ENCODE measurements around the gene KCNMA1.

DNA sequence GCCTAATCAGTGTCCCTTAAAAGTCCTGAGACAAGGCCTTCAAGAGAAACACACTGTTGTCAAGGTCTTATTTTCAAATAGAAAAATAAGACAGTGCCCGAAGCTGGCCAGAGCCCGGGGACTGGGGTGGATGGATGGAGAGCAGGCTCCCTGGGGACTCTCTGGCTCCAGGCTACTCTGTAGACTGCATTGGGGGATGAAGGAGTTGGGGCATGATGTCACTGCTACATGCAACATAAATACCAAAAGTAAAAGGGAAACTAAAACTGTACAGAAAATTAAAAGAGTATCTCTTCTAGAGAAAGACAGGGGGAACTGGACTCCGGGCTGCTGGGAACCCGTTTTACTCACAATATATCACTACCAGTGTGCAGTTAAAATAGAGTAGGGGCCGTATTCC is 629.8 kb downstream of the KCNMA1 start:
- TF ChIP-seq EP300 (conservative IDR thresholded peaks at IDR 0.05; ENCODE audit: poor library complexity, severe bottlenecking) (no peak), CTCF (IDR thresholded peaks at IDR 0.05; ENCODE audit: poor library complexity, severe bottlenecking) (no peak), EZH2 (IDR thresholded peaks at IDR 0.05; ENCODE audit: borderline replicate concordance, insufficient read depth, low read length, poor library complexity, severe bottlenecking) (no peak), POLR2AphosphoS5 (IDR thresholded peaks at IDR 0.05) (no peak)

All from neural cell (in vitro differentiated cells).